ENCODE data around the gene LIF. TPM values are rescaled to one million over a fixed set of nuclear protein-coding genes. Genes with fewer than 3 reads are reported as not detected.
A peak's percentile ranks its signal among the peaks of the same experiment; 100 is the strongest.

The LIF gene
- total RNA-seq, 2 experiments from 2014 or later = 0.17 to 0.30 TPM

DNA sequence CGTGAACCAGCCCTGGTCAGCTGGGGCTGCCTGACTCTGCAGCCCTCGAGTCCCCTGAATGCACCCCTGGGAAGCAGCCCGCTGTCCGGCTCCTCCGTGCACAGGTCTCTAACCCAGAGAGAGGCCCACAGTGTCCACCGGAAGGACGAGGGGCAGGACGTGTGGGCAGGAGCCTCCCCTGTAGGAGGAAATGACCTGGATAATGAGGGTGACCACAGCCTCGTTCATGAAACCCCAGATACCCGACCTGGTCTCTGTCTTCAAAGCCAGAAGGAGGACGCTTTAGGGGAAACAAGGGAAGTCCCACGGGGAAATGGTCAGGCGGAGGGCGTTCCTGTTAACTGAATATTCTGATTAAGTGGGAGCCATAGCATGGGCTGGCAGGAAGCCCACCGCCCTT lies 23.3 kb downstream of the LIF start:
- Histone ChIP-seq H3K27me3 (ENCODE audit: control insufficient read depth in 1 of 2, insufficient read depth in 2 of 2, low read length in 2 of 2) (no peaks in the 10 kb centered on the region), H3K36me3 (ENCODE audit: insufficient read depth, low read length) (no peaks in the 10 kb centered on the region), H3K4me1 (ENCODE audit: insufficient read depth, low read length) (peaks cover 82% of the 10 kb centered on the region), H3K4me3 (ENCODE audit: low read length) (no peak overlapping the region), H3K27ac (ENCODE audit: low read depth in 1 of 2, low read length in 2 of 2) (no peak overlapping the region), H3K9me3 (ENCODE audit: control insufficient read depth in 1 of 2, insufficient read depth in 1 of 2, low read length in 2 of 2) (no peaks in the 10 kb centered on the region)
- ChIA-PET CTCF (no interaction called here), POLR2A (no interaction called here)
- H3K36me3 Mint-ChIP-seq (ENCODE audit: low read depth) = no peaks in the 10 kb centered on the region
- peaks cover 79% of the 10 kb centered on the region for H3K4me1 Mint-ChIP-seq (ENCODE audit: low read depth)
- ATAC-seq (ENCODE audit: poor library complexity) (no peak), DNase-seq (no peak)
- no peak overlapping the region for H3K4me3 Mint-ChIP-seq
- TF ChIP-seq CTCF (IDR thresholded peaks at IDR 0.05) = no peak
- intact Hi-C loops (cut with DNase I, micrococcal nuclease) = no loop called here
- H3K27ac Mint-ChIP-seq = peak overlapping the region; percentile 80
- no peaks in the 10 kb centered on the region for H3K9me3 Mint-ChIP-seq
- no peaks in the 10 kb centered on the region for H3K27me3 Mint-ChIP-seq

GRCh38 chr22:30222321-30222720 lies 24.2 kb downstream of the LIF start:
- ChIA-PET POLR2A (no interaction called here), CTCF (no interaction called here)
- H3K4me3 Mint-ChIP-seq = no peak overlapping the region
- no peaks in the 10 kb centered on the region for H3K27me3 Mint-ChIP-seq
- no peaks in the 10 kb centered on the region for H3K9me3 ChIP-seq (ENCODE audit: control insufficient read depth in 1 of 2, insufficient read depth in 1 of 2, low read length in 2 of 2)
- no peaks in the 10 kb centered on the region for H3K9me3 Mint-ChIP-seq
- H3K27ac ChIP-seq (ENCODE audit: low read depth in 1 of 2, low read length in 2 of 2) = no peak overlapping the region
- no peak for TF ChIP-seq CTCF (IDR thresholded peaks at IDR 0.05)
- intact Hi-C loops (cut with DNase I, micrococcal nuclease) = no loop called here
- peaks cover 71% of the 10 kb centered on the region for H3K4me1 Mint-ChIP-seq (ENCODE audit: low read depth)
- peak overlapping the region; percentile 80 for H3K27ac Mint-ChIP-seq
- H3K4me1 ChIP-seq (ENCODE audit: insufficient read depth, low read length) = peaks cover 74% of the 10 kb centered on the region
- no peaks in the 10 kb centered on the region for H3K36me3 Mint-ChIP-seq (ENCODE audit: low read depth)
- H3K27me3 ChIP-seq (ENCODE audit: control insufficient read depth in 1 of 2, insufficient read depth in 2 of 2, low read length in 2 of 2) = no peaks in the 10 kb centered on the region
- H3K4me3 ChIP-seq (ENCODE audit: low read length) = no peak overlapping the region
- no peaks in the 10 kb centered on the region for H3K36me3 ChIP-seq (ENCODE audit: insufficient read depth, low read length)
- ATAC-seq (ENCODE audit: poor library complexity) (no peak), DNase-seq (no peak)

DNA sequence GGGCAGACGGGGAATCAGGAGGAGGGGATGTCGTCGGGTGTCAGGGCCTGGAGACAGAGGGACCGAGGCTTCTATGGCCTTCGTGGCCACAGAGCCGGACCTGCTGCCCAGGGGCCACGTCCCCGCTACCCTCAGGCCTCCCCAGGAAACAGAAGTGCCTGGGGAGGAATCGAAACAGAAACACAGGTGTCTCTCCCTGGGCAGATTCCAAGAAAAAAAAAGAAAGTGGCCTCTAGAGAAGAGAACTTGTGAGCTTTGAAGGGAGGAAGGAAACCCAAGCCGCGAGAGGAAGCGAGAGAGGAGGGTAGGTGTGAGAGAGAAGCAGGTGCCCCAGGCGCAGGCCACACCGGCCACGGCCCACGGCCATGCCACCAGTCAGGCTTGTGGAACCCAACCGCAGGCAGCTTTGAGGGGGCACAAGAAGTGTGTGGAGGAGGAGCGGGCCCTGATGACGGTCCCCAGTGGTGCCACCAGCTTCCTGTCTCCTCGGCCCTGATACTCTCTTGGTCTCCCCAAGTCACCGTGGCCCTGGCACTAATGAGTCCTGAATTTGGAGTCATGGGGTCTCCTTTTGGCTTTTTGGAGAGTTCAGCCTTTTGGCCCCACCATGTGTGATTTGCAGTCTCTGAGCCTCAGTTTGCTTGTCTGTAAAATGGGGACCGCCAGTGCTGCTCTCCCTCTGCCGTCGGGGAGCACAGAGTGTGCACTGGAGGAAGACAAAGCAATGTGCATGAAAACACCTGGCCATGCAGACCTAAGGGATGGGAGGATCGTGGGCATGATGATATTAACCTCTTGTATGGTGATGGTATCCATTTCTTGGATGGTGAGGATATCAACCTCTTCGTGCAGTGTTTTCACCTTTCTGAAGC lies 25.2 kb downstream of the LIF start:
- intact Hi-C loops (cut with DNase I, micrococcal nuclease) = no loop called here
- no peaks in the 10 kb centered on the region for H3K9me3 ChIP-seq (ENCODE audit: control insufficient read depth in 1 of 2, insufficient read depth in 1 of 2, low read length in 2 of 2)
- no peak for TF ChIP-seq CTCF (IDR thresholded peaks at IDR 0.05)
- DNase-seq = peak; percentile 14 to 89 (median 32)
- H3K4me1 Mint-ChIP-seq (ENCODE audit: low read depth) = peaks cover 69% of the 10 kb centered on the region
- H3K9me3 Mint-ChIP-seq = no peaks in the 10 kb centered on the region
- no peaks in the 10 kb centered on the region for H3K27me3 Mint-ChIP-seq
- H3K4me3 ChIP-seq (ENCODE audit: low read length) = peak overlapping the region; percentile 39
- peaks cover 68% of the 10 kb centered on the region for H3K4me1 ChIP-seq (ENCODE audit: insufficient read depth, low read length)
- POLR2A ChIA-PET = interaction anchor here (1.1 kb wide), 1 partner anchor 25 kb away, joined by 3 read pairs; no protein-coding TSS in a partner anchor
- ATAC-seq (ENCODE audit: poor library complexity) = peak; percentile 76
- peak overlapping the region; percentile 14 to 39 for H3K27ac ChIP-seq (ENCODE audit: low read depth in 1 of 2, low read length in 2 of 2)
- CTCF ChIA-PET = no interaction called here
- H3K36me3 ChIP-seq (ENCODE audit: insufficient read depth, low read length) = no peaks in the 10 kb centered on the region
- peak overlapping the region; percentile 78 for H3K4me3 Mint-ChIP-seq
- no peaks in the 10 kb centered on the region for H3K27me3 ChIP-seq (ENCODE audit: control insufficient read depth in 1 of 2, insufficient read depth in 2 of 2, low read length in 2 of 2)
- no peaks in the 10 kb centered on the region for H3K36me3 Mint-ChIP-seq (ENCODE audit: low read depth)
- H3K27ac Mint-ChIP-seq = peak overlapping the region; percentile 80

All from CD4-positive, alpha-beta T cell (primary cell).